HCT116 (cell line): ENCODE data around the gene SPOPL. TPM values are rescaled to one million over a fixed set of nuclear protein-coding genes. Genes with fewer than 3 reads are reported as not detected.

Experiments
- ATAC-seq: fragments of 200-7000 bp; cut with Tn5 transposase; 2 replicates; pipeline ENCODE4 v1.9.1; 2020; ENCODE audit warnings: mild to moderate bottlenecking, moderate library complexity
- BruUV-seq: library from RNA; stranded (reverse); fragments of 400-500 nt; replicated peaks from 2 replicates; lab custom pipeline; 2021; lab: Mats Ljungman, UMichigan
- CTCF ChIA-PET: fragments of 300-600 bp; sonication (Branson Sonifier 250); formaldehyde crosslinking; loops from one replicate; lab custom pipeline; 2021; ENCODE audit warnings: antibody characterized with exemption; lab: Charles Lee
- POLR2A ChIA-PET: fragments of 300-600, 350-600 bp; sonication (Branson Sonifier 250); formaldehyde crosslinking; loops from one replicate; lab custom pipeline; 2021; ENCODE audit warnings: antibody characterized with exemption; lab: Charles Lee
- RAD21 ChIA-PET, 2 experiments: fragments of 300-600 bp; sonication (Branson Sonifier 250); formaldehyde crosslinking; loops; one replicate each; lab custom pipeline; 2023; ENCODE audit warnings: low total read pairs in 2 of 2; ENCODE audit not compliant: uncharacterized antibody in 2 of 2, unreplicated experiment in 2 of 2, low non-redundant PET in 1 of 2; lab: Charles Lee
- DNase-seq: peaks from one replicate; pipeline ENCODE4 v3.0.0-alpha.2; 2010; ENCODE audit warnings: low read depth, low spot score
- H2AFZ ChIP-seq: fragments of 200-600 bp; shearing (Covaris generic), sonication (generic); 2 replicates; pipeline ENCODE4 v1.6.1; 2017; ENCODE audit warnings: low read depth, mixed run types, mixed read lengths, antibody characterized with exemption, low read length; ENCODE audit not compliant: poor library complexity, severe bottlenecking
- H3K27ac ChIP-seq: 2 replicates; pipeline ENCODE4 v1.5.1; 2012; ENCODE audit warnings: low read depth, low read length
- H3K27me3 ChIP-seq: fragments of 200-600 bp; sonication (generic); 2 replicates; pipeline ENCODE4 v1.6.1; 2016; ENCODE audit warnings: mixed run types, low read length, mixed read lengths; ENCODE audit not compliant: insufficient read depth
- H3K36me3 ChIP-seq, 2 experiments: fragments of 200-500 bp in 1 of 2; fragments of 200-600 bp in 1 of 2; sonication (Bioruptor generic) in 1 of 2; sonication (generic) in 1 of 2; 2 replicates each; pipeline versions ENCODE4 v1.5.1 to v1.6.1; 2014 to 2016; ENCODE audit warnings: low read length in 2 of 2, inconsistent platforms in 1 of 2, mixed read lengths in 1 of 2, mixed run types in 1 of 2; ENCODE audit not compliant: insufficient read depth in 2 of 2, control insufficient read depth in 1 of 2
- H3K4me1 ChIP-seq, 2 experiments: fragments of 200-600 bp in 1 of 2; sonication (generic) in 1 of 2; 2 replicates each; pipeline versions ENCODE4 v1.5.1 to v1.6.1; 2012 to 2017; ENCODE audit warnings: low read length in 2 of 2, inconsistent platforms in 1 of 2, mild to moderate bottlenecking in 1 of 2, mixed read lengths in 1 of 2, mixed run types in 1 of 2, moderate library complexity in 1 of 2; ENCODE audit not compliant: insufficient read depth in 2 of 2, control insufficient read depth in 1 of 2
- H3K4me2 ChIP-seq: fragments of 200-600 bp; sonication (generic); 2 replicates; pipeline ENCODE4 v1.6.1; 2017; ENCODE audit warnings: mixed run types, low read length, mixed read lengths
- H3K4me3 ChIP-seq, 2 experiments: fragments of 200-600 bp in 1 of 2; sonication (generic) in 1 of 2; replicated peaks in 1 of 2; 2 replicates each; pipeline ENCODE4 v1.5.1; 2011 to 2016; ENCODE audit warnings: low read length in 2 of 2, control low read depth in 1 of 2, low read depth in 1 of 2, mild to moderate bottlenecking in 1 of 2, mixed read lengths in 1 of 2, mixed run types in 1 of 2
- H3K79me2 ChIP-seq: fragments of 200-600 bp; sonication (generic); 2 replicates; pipeline ENCODE4 v1.6.1; 2017; ENCODE audit warnings: mild to moderate bottlenecking, mixed run types, low read length, moderate library complexity, mixed read lengths; ENCODE audit not compliant: insufficient read depth
- H3K9ac ChIP-seq: fragments of 200-600 bp; sonication (generic); 2 replicates; pipeline ENCODE4 v1.6.1; 2016; ENCODE audit warnings: low read length, mixed read lengths
- H3K9me2 ChIP-seq: fragments of 200-600 bp; sonication (generic), shearing (Covaris generic); 2 replicates; pipeline ENCODE4 v1.6.1; 2017; ENCODE audit warnings: mixed run types, mild to moderate bottlenecking, moderate library complexity; ENCODE audit not compliant: insufficient read depth
- H3K9me3 ChIP-seq, 2 experiments: fragments of 200-500 bp in 1 of 2; fragments of 200-600 bp in 1 of 2; sonication (Bioruptor generic) in 1 of 2; sonication (generic) in 1 of 2; 2 replicates each; pipeline ENCODE4 v1.6.1; 2014 to 2017; ENCODE audit warnings: low read length in 2 of 2, mixed read lengths in 2 of 2, inconsistent platforms in 1 of 2, low read depth in 1 of 2, mild to moderate bottlenecking in 1 of 2, mixed run types in 1 of 2, moderate library complexity in 1 of 2; ENCODE audit not compliant: control insufficient read depth in 1 of 2, insufficient read depth in 1 of 2
- H4K20me1 ChIP-seq: fragments of 200-600 bp; sonication (generic), shearing (Covaris generic); 2 replicates; pipeline ENCODE4 v1.6.1; 2017; ENCODE audit warnings: mixed run types, mild to moderate bottlenecking, moderate library complexity; ENCODE audit not compliant: insufficient read depth
- EGR1 ChIP-seq: IDR thresholded peaks from 2 replicates; pipeline ENCODE4 v1.6.1; 2012; ENCODE audit warnings: low read depth
- EZH2 ChIP-seq: fragments of 200-600 bp; sonication (generic); IDR thresholded peaks from 2 replicates; pipeline ENCODE4 v1.6.1; 2017; ENCODE audit warnings: antibody characterized with exemption, mixed run types
- JUND ChIP-seq: IDR thresholded peaks from 2 replicates; pipeline ENCODE4 v1.6.1; 2012
- POLR2AphosphoS5 ChIP-seq: IDR thresholded peaks from 2 replicates; pipeline ENCODE4 v1.6.1; 2011; ENCODE audit warnings: mild to moderate bottlenecking, low read depth, low read length, moderate library complexity
- SP1 ChIP-seq: IDR thresholded peaks from 2 replicates; pipeline ENCODE4 v1.6.1; 2012; ENCODE audit warnings: low read depth
- intact Hi-C: fragments of 100-400 bp; cut with micrococcal nuclease; formaldehyde crosslinking; loops from 2 replicates; pipeline ENCODE4 v1.10.0; 2022
- total RNA-seq: library from RNA; stranded (reverse); gene quantifications from one replicate; pipeline ENCODE4 v1.2.1, GENCODE V29; 2021; ENCODE audit not compliant: unreplicated experiment
- TF ChIP-seq, protein P1 (sequence below), 3 experiments: fragments of 200-600 bp in 1 of 3; sonication (generic) in 1 of 3; IDR thresholded peaks in 2 of 3; conservative IDR thresholded peaks in 1 of 3; 2 replicates each; pipeline ENCODE4 v1.5.1; 2012 to 2017; ENCODE audit warnings: low read depth in 2 of 3, low read length in 2 of 3, antibody characterized with exemption in 1 of 3, borderline replicate concordance in 1 of 3, control low read depth in 1 of 3, mild to moderate bottlenecking in 1 of 3, mixed read lengths in 1 of 3, mixed run types in 1 of 3, moderate library complexity in 1 of 3; ENCODE audit not compliant: insufficient read depth in 1 of 3

Gene SPOPL
- total RNA-seq, 1 experiment from 2014 or later: 48.3 TPM

DNA sequence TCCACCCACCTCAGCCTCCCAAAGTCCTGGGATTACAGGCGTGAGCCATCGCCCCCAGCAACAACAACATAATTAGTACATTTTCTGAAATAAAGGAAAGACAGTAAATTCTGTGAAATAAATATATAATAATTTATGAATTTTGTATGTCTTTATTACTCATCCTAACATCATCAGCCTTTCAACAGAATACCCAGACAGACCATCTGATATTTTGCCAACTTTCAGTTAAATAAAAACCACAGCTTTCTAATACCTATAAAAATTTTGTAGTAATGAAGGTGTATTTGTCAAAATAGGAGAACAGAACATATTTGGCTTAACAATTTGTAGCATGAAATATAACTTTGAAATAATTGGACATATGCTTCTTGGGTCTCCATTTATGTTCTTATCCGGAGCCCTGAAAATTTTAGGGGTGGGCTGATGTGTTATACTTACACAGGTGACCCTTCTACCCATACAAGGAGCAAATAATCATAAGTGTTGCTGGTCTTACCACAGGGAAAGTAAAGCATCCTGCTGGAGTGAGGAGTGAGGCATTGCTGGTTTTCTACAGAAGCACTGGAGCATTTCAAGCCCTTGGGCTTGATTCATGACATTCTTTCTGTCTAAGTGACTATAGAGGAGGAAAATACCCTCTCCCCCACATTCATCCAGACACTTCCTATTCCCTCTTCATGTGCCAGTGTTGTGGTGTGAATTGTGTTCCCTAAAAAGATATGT lies 99.3 kb downstream of the SPOPL start:
- TF ChIP-seq, protein P1, sequence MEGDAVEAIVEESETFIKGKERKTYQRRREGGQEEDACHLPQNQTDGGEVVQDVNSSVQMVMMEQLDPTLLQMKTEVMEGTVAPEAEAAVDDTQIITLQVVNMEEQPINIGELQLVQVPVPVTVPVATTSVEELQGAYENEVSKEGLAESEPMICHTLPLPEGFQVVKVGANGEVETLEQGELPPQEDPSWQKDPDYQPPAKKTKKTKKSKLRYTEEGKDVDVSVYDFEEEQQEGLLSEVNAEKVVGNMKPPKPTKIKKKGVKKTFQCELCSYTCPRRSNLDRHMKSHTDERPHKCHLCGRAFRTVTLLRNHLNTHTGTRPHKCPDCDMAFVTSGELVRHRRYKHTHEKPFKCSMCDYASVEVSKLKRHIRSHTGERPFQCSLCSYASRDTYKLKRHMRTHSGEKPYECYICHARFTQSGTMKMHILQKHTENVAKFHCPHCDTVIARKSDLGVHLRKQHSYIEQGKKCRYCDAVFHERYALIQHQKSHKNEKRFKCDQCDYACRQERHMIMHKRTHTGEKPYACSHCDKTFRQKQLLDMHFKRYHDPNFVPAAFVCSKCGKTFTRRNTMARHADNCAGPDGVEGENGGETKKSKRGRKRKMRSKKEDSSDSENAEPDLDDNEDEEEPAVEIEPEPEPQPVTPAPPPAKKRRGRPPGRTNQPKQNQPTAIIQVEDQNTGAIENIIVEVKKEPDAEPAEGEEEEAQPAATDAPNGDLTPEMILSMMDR (IDR thresholded peaks at IDR 0.05 in 2 of 3, conservative IDR thresholded peaks at IDR 0.05 in 1 of 3; ENCODE audit: borderline replicate concordance in 1 of 3, insufficient read depth in 1 of 3, low read depth in 2 of 3, low read length in 2 of 3): no peak
- TF ChIP-seq EZH2 (no peak), EGR1 (no peak), SP1 (no peak)
- Histone ChIP-seq H3K4me2 (no peak overlapping the region), H3K36me3 (no peaks in the 10 kb centered on the region; a peak in 1 of 4 replicates), H3K27ac (no peak overlapping the region), H4K20me1 (no peaks in the 10 kb centered on the region), H3K9me3 (no peaks in the 10 kb centered on the region), H3K27me3 (no peaks in the 10 kb centered on the region), H3K4me1 (no peaks in the 10 kb centered on the region), H2AFZ (no peak overlapping the region), H3K79me2 (no peaks in the 10 kb centered on the region), H3K9ac (no peak overlapping the region), H3K4me3 (no peak overlapping the region), H3K9me2 (no peaks in the 10 kb centered on the region)
- RAD21 ChIA-PET: no interaction called here
- no TSS peak for BruUV-seq
- DNase-seq (no peak), ATAC-seq (no peak)
- POLR2A ChIA-PET: no interaction called here
- CTCF ChIA-PET: no interaction called here
- intact Hi-C loops: no loop called here

- H3K9ac ChIP-seq: no peak overlapping the region
- no peaks in the 10 kb centered on the region; a peak in 1 of 4 replicates for H3K36me3 ChIP-seq
- POLR2A ChIA-PET: no interaction called here
- H3K9me3 ChIP-seq: no peaks in the 10 kb centered on the region
- H3K4me2 ChIP-seq: no peak overlapping the region
- no peaks in the 10 kb centered on the region for H4K20me1 ChIP-seq
- H3K27me3 ChIP-seq: no peaks in the 10 kb centered on the region
- no TSS peak for BruUV-seq
- H3K79me2 ChIP-seq: no peaks in the 10 kb centered on the region
- intact Hi-C loops: no loop called here
- DNase-seq (no peak), ATAC-seq (0 out of 2 replicates have a peak, but pooled peaks have one; percentile 22)
- no peak overlapping the region for H2AFZ ChIP-seq
- TF ChIP-seq POLR2AphosphoS5: no peak
- no peak for TF ChIP-seq JUND
- H3K4me3 ChIP-seq: no peak overlapping the region
- CTCF ChIA-PET: no interaction called here
- H3K9me2 ChIP-seq: no peaks in the 10 kb centered on the region
- RAD21 ChIA-PET: no interaction called here
- no peak overlapping the region for H3K27ac ChIP-seq
- H3K4me1 ChIP-seq: no peaks in the 10 kb centered on the region
Observed at GRCh38 chr2:138601458-138602165, 100.0 kb downstream of the SPOPL start.
